Panc1 (cell line): ENCODE data around the gene DTX3L. TPM values are rescaled to one million over a fixed set of nuclear protein-coding genes. Genes with fewer than 3 reads are reported as not detected.

Experiments
- ATAC-seq: fragments of 200-7000 bp; cut with Tn5 transposase; 2 replicates; pipeline ENCODE4 v1.9.1; 2020; ENCODE audit warnings: mild to moderate bottlenecking, moderate library complexity
- BruUV-seq: library from RNA; stranded (reverse); fragments of 400-500 nt; replicated peaks from 2 replicates; lab custom pipeline; 2021; lab: Mats Ljungman, UMichigan
- CTCF ChIA-PET: fragments of 300-600 bp; sonication (Branson Sonifier 250); formaldehyde crosslinking; loops from one replicate; lab custom pipeline; 2022; ENCODE audit warnings: antibody characterized with exemption; lab: Charles Lee
- POLR2A ChIA-PET: fragments of 300-600 bp; sonication (Branson Sonifier 250); formaldehyde crosslinking; loops from one replicate; lab custom pipeline; 2022; ENCODE audit warnings: antibody characterized with exemption; lab: Charles Lee
- DNase-seq: peaks from one replicate; pipeline ENCODE4 v3.0.0-alpha.2; 2010; ENCODE audit warnings: low read depth, low spot score
- H3K27ac ChIP-seq: 2 replicates; pipeline ENCODE4 v1.5.1; 2011; ENCODE audit warnings: mild to moderate bottlenecking, low read length, inconsistent platforms
- H3K27me3 ChIP-seq: fragments of 200-500 bp; sonication (Bioruptor generic); 2 replicates; pipeline ENCODE4 v1.6.0; 2014; ENCODE audit warnings: low read length, inconsistent platforms; ENCODE audit not compliant: control insufficient read depth, insufficient read depth
- H3K36me3 ChIP-seq: fragments of 200-500 bp; sonication (Bioruptor generic); 2 replicates; pipeline ENCODE4 v1.5.1; 2014; ENCODE audit warnings: inconsistent platforms, mild to moderate bottlenecking, low read length, moderate library complexity; ENCODE audit not compliant: control insufficient read depth, insufficient read depth
- H3K4me1 ChIP-seq: 2 replicates; pipeline ENCODE4 v1.5.1; 2011; ENCODE audit warnings: inconsistent platforms, mild to moderate bottlenecking, low read length, moderate library complexity; ENCODE audit not compliant: control insufficient read depth, insufficient read depth
- H3K4me3 ChIP-seq, 2 experiments: 2 replicates each; pipeline ENCODE4 v1.5.1; 2011 to 2012; ENCODE audit warnings: low read depth in 2 of 2, low read length in 2 of 2, mild to moderate bottlenecking in 2 of 2, inconsistent platforms in 1 of 2, moderate library complexity in 1 of 2
- H3K9me3 ChIP-seq: fragments of 200-500 bp; sonication (Bioruptor generic); 2 replicates; pipeline ENCODE4 v1.5.1; 2014; ENCODE audit warnings: low read depth, mild to moderate bottlenecking, inconsistent platforms, low read length, moderate library complexity; ENCODE audit not compliant: control insufficient read depth, insufficient read depth
- POLR2AphosphoS5 ChIP-seq: IDR thresholded peaks from 2 replicates; pipeline ENCODE4 v1.6.1; 2012; ENCODE audit warnings: mild to moderate bottlenecking, low read depth, low read length, moderate library complexity
- SIN3A ChIP-seq: IDR thresholded peaks from 2 replicates; pipeline ENCODE4 v1.6.1; 2012; ENCODE audit warnings: low read depth, mild to moderate bottlenecking, low read length, moderate library complexity, borderline replicate concordance; ENCODE audit not compliant: insufficient read depth
- TCF7L2 ChIP-seq: IDR thresholded peaks from 2 replicates; pipeline ENCODE4 v1.6.1; 2011; ENCODE audit warnings: mild to moderate bottlenecking, low read depth, low read length, inconsistent platforms
- in situ Hi-C: cut with HindIII; loops from 2 replicates; pipeline ENCODE4 v1.10.0; 2016; ENCODE audit warnings: low sequenced_read_pairs, low pct_unique_long_range_greater_than_20kb
- intact Hi-C: fragments of 100-400 bp; cut with micrococcal nuclease; formaldehyde crosslinking; loops from one replicate; pipeline ENCODE4 v1.10.0; 2022; ENCODE audit not compliant: unreplicated experiment
- total RNA-seq: library from RNA; stranded (reverse); gene quantifications from one replicate; pipeline ENCODE4 v1.2.1, GENCODE V29; 2021; ENCODE audit not compliant: unreplicated experiment
- TF ChIP-seq, protein P1 (sequence below): fragments of 450-650 bp; IDR thresholded peaks from 2 replicates; pipeline ENCODE4 v1.5.1; 2017; ENCODE audit warnings: mild to moderate bottlenecking
- TF ChIP-seq, protein P2 (sequence below), 2 experiments: IDR thresholded peaks; 2 replicates each; pipeline ENCODE4 v1.6.1; 2011 to 2012; ENCODE audit warnings: low read depth in 2 of 2, control low read depth in 1 of 2, low read length in 1 of 2, mild to moderate bottlenecking in 1 of 2, moderate library complexity in 1 of 2; ENCODE audit not compliant: insufficient read depth in 1 of 2

The DTX3L gene
- total RNA-seq, 1 experiment from 2014 or later: 32.3 TPM

DNA sequence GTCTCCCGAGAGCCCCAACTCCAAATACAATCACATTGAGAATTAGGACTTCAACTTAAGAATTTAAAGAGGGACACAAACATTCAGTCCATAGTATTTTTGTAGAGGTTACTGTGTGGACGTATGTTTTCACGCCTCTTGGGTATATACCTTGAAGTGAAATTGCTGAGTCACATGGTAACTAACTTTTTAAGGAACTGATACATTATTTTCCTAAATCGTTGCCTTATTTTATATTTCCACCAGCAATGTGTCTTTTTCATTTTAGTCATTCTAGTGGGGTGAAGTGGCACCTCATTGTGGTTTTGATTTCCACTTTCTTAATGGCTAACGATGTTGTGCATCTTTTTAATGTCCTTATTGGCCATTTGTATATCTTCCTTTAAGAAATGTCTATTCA lies 25.2 kb downstream of the DTX3L start:
- ChIA-PET CTCF (no interaction called here), POLR2A (no interaction called here)
- intact Hi-C loops: no loop called here

DNA sequence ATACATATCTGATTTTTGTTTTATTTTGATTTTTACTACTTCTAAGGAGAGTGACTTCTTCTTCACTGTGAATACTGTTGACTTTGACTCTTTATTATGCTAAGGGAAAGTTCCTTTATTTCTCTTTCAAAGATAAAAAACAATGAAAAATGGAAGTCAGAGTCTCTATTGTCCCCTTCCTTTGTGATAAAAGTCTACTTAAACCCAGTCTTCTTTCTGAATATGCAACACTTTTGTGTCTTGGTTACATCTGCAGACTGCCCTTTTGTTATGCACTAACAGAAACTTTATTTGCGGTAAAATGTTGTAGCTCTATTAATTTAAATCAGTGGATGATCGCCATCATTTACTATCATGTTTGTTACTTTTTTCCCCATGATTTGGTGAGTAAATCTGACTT lies 26.5 kb downstream of the DTX3L start:
- ATAC-seq (no peak), DNase-seq (no peak)
- intact Hi-C loops (no loop called here), in situ Hi-C loops (no loop called here)
- Histone ChIP-seq H3K9me3 (no peaks in the 10 kb centered on the region), H3K27ac (no peak overlapping the region), H3K4me3 (no peak overlapping the region), H3K4me1 (no peaks in the 10 kb centered on the region), H3K36me3 (no peaks in the 10 kb centered on the region), H3K27me3 (0 out of 2 replicates have a peak, but pooled peaks cover 3% of the 10 kb centered on the region)
- BruUV-seq: no TSS peak
- CTCF ChIA-PET: no interaction called here
- TF ChIP-seq, protein P1, sequence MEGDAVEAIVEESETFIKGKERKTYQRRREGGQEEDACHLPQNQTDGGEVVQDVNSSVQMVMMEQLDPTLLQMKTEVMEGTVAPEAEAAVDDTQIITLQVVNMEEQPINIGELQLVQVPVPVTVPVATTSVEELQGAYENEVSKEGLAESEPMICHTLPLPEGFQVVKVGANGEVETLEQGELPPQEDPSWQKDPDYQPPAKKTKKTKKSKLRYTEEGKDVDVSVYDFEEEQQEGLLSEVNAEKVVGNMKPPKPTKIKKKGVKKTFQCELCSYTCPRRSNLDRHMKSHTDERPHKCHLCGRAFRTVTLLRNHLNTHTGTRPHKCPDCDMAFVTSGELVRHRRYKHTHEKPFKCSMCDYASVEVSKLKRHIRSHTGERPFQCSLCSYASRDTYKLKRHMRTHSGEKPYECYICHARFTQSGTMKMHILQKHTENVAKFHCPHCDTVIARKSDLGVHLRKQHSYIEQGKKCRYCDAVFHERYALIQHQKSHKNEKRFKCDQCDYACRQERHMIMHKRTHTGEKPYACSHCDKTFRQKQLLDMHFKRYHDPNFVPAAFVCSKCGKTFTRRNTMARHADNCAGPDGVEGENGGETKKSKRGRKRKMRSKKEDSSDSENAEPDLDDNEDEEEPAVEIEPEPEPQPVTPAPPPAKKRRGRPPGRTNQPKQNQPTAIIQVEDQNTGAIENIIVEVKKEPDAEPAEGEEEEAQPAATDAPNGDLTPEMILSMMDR: no peak
- TF ChIP-seq POLR2AphosphoS5: no peak
- TF ChIP-seq, protein P2, sequence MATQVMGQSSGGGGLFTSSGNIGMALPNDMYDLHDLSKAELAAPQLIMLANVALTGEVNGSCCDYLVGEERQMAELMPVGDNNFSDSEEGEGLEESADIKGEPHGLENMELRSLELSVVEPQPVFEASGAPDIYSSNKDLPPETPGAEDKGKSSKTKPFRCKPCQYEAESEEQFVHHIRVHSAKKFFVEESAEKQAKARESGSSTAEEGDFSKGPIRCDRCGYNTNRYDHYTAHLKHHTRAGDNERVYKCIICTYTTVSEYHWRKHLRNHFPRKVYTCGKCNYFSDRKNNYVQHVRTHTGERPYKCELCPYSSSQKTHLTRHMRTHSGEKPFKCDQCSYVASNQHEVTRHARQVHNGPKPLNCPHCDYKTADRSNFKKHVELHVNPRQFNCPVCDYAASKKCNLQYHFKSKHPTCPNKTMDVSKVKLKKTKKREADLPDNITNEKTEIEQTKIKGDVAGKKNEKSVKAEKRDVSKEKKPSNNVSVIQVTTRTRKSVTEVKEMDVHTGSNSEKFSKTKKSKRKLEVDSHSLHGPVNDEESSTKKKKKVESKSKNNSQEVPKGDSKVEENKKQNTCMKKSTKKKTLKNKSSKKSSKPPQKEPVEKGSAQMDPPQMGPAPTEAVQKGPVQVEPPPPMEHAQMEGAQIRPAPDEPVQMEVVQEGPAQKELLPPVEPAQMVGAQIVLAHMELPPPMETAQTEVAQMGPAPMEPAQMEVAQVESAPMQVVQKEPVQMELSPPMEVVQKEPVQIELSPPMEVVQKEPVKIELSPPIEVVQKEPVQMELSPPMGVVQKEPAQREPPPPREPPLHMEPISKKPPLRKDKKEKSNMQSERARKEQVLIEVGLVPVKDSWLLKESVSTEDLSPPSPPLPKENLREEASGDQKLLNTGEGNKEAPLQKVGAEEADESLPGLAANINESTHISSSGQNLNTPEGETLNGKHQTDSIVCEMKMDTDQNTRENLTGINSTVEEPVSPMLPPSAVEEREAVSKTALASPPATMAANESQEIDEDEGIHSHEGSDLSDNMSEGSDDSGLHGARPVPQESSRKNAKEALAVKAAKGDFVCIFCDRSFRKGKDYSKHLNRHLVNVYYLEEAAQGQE (IDR thresholded peaks at IDR 0.05; ENCODE audit: insufficient read depth in 1 of 2, low read depth in 2 of 2, low read length in 1 of 2): no peak
- POLR2A ChIA-PET: no interaction called here

More for the DNA sequence above, 25.2 kb downstream of the DTX3L start:
- BruUV-seq: no TSS peak
- H3K4me3 ChIP-seq: no peak overlapping the region
- H3K36me3 ChIP-seq: no peaks in the 10 kb centered on the region
- DNase-seq (no peak), ATAC-seq (no peak)
- in situ Hi-C loops: no loop called here
- no peaks in the 10 kb centered on the region for H3K9me3 ChIP-seq
- no peaks in the 10 kb centered on the region for H3K4me1 ChIP-seq
- H3K27ac ChIP-seq: no peak overlapping the region
- TF ChIP-seq, protein P2 (IDR thresholded peaks at IDR 0.05; ENCODE audit: insufficient read depth in 1 of 2, low read depth in 2 of 2, low read length in 1 of 2): no peak
- TF ChIP-seq POLR2AphosphoS5 (no peak), TCF7L2 (no peak), SIN3A (no peak)
- TF ChIP-seq, protein P1: no peak
- H3K27me3 ChIP-seq: 0 out of 2 replicates have a peak, but pooled peaks cover 3% of the 10 kb centered on the region
